Neuronal stem cell (in vitro differentiated cells): ENCODE data around the gene KLB.

Experiments used
- DNase-seq: peaks from one replicate; pipeline ENCODE4 v3.0.0-alpha.2; 2013; ENCODE audit warnings: low spot score
- H2AFZ ChIP-seq: one replicate; pipeline ENCODE4 v1.6.1; 2013; ENCODE audit warnings: mild to moderate bottlenecking, low read length, inconsistent platforms
- H2AK5ac ChIP-seq: 2 replicates; pipeline ENCODE4 v1.6.1; 2013; ENCODE audit warnings: low read depth, mild to moderate bottlenecking, inconsistent platforms, low read length, moderate library complexity, mixed read lengths
- H2BK120ac ChIP-seq: 2 replicates; pipeline ENCODE4 v1.6.1; 2013; ENCODE audit warnings: low read depth, mild to moderate bottlenecking, inconsistent platforms, low read length, moderate library complexity, mixed read lengths
- H2BK12ac ChIP-seq: one replicate; pipeline ENCODE4 v1.6.1; 2013; ENCODE audit warnings: low read length, inconsistent platforms
- H2BK15ac ChIP-seq: 2 replicates; pipeline ENCODE4 v1.6.1; 2013; ENCODE audit warnings: mild to moderate bottlenecking, low read length, inconsistent platforms, mixed read lengths
- H2BK5ac ChIP-seq: one replicate; pipeline ENCODE4 v1.6.1; 2013; ENCODE audit warnings: inconsistent platforms, mild to moderate bottlenecking, low read length, moderate library complexity
- H3K14ac ChIP-seq: one replicate; pipeline ENCODE4 v1.6.1; 2013; ENCODE audit warnings: low read length, inconsistent platforms
- H3K18ac ChIP-seq: 2 replicates; pipeline ENCODE4 v1.6.1; 2013; ENCODE audit warnings: low read length, inconsistent platforms
- H3K23ac ChIP-seq: 2 replicates; pipeline ENCODE4 v1.6.1; 2013; ENCODE audit warnings: low read depth, mild to moderate bottlenecking, mixed read lengths, low read length, inconsistent platforms; ENCODE audit not compliant: poor library complexity
- H3K27ac ChIP-seq: replicated peaks from 3 replicates; pipeline ENCODE4 v1.5.1; 2013; ENCODE audit warnings: low read length, inconsistent platforms
- H3K27me3 ChIP-seq, 3 experiments: 2 replicates each; pipeline ENCODE4 v1.6.1; 2013; ENCODE audit warnings: low read length in 3 of 3, mild to moderate bottlenecking in 2 of 3, inconsistent platforms in 1 of 3, low read depth in 1 of 3, mixed read lengths in 1 of 3, moderate library complexity in 1 of 3; ENCODE audit not compliant: control insufficient read depth in 3 of 3, insufficient read depth in 3 of 3
- H3K36me3 ChIP-seq, 2 donors: replicated peaks in 1 of 2; 2 replicates each; pipeline ENCODE4 v1.6.1; 2013; ENCODE audit warnings: low read length in 2 of 2; ENCODE audit not compliant: control insufficient read depth in 2 of 2, insufficient read depth in 2 of 2
- H3K4ac ChIP-seq: 2 replicates; pipeline ENCODE4 v1.6.1; 2013; ENCODE audit warnings: inconsistent platforms, mild to moderate bottlenecking, low read length, moderate library complexity
- H3K4me1 ChIP-seq, 2 donors: 1 replicate in 1 of 2; 2 replicates in 1 of 2; pipeline ENCODE4 v1.6.1; 2013; ENCODE audit warnings: low read length in 2 of 2, low read depth in 1 of 2; ENCODE audit not compliant: control insufficient read depth in 2 of 2, insufficient read depth in 1 of 2
- H3K4me2 ChIP-seq: one replicate; pipeline ENCODE4 v1.6.1; 2013; ENCODE audit warnings: mild to moderate bottlenecking, low read length, inconsistent platforms; ENCODE audit not compliant: insufficient read depth, poor library complexity, severe bottlenecking
- H3K4me3 ChIP-seq, 2 donors: 2 replicates each; pipeline ENCODE4 v1.5.1; 2013; ENCODE audit warnings: low read length in 2 of 2, mild to moderate bottlenecking in 2 of 2, inconsistent platforms in 1 of 2, moderate library complexity in 1 of 2
- H3K79me1 ChIP-seq: one replicate; pipeline ENCODE4 v1.6.1; 2013; ENCODE audit warnings: low read depth, mild to moderate bottlenecking, inconsistent platforms, low read length, moderate library complexity
- H3K9ac ChIP-seq: one replicate; pipeline ENCODE4 v1.6.1; 2013; ENCODE audit warnings: mild to moderate bottlenecking, low read depth, low read length, inconsistent platforms; ENCODE audit not compliant: poor library complexity
- H3K9me3 ChIP-seq, 2 donors: replicated peaks in 1 of 2; 2 replicates each; pipeline versions ENCODE3 to v1.6.1; 2013; ENCODE audit warnings: low read length in 2 of 2, mild to moderate bottlenecking in 2 of 2, inconsistent platforms in 1 of 2, low read depth in 1 of 2, mixed read lengths in 1 of 2, moderate library complexity in 1 of 2; ENCODE audit not compliant: control insufficient read depth in 2 of 2, insufficient read depth in 1 of 2
- H4K8ac ChIP-seq: one replicate; pipeline ENCODE4 v1.6.1; 2013; ENCODE audit warnings: low read depth, mild to moderate bottlenecking, inconsistent platforms, low read length, moderate library complexity
- H4K91ac ChIP-seq: one replicate; pipeline ENCODE4 v1.6.1; 2013; ENCODE audit warnings: low read length, low read depth, mild to moderate bottlenecking, inconsistent platforms; ENCODE audit not compliant: poor library complexity
- WGBS, 2 donors: extraction: QIAGEN DNeasy Blood & Tissue Kit; methylation state at CpG; one replicate each; pipeline ENCODE4 v1.1.7; 2013; ENCODE audit warnings: missing lambda C conversion rate in 2 of 2, mixed read lengths in 1 of 2; ENCODE audit not compliant: insufficient read length in 2 of 2, insufficient replicate concordance in 1 of 2; ENCODE audit errors: extremely low coverage in 2 of 2; 5-methylcytosine and 5-hydroxymethylcytosine counted together

Gene KLB

GRCh38 chr4:39363773-39364393, 42.8 kb upstream of the KLB start:
- Histone ChIP-seq H3K23ac (no peak overlapping the region), H2BK12ac (no peak overlapping the region), H3K36me3 (peaks cover 0 to 11% of the 10 kb centered on the region in 2 donors), H3K27ac (no peak overlapping the region), H3K4me3 (no peak overlapping the region), H3K14ac (no peak overlapping the region), H2BK120ac (no peak overlapping the region), H2BK15ac (no peak overlapping the region), H2AFZ (no peak overlapping the region), H3K9me3 (no peaks in the 10 kb centered on the region), H3K27me3 (no peaks in the 10 kb centered on the region), H4K91ac (no peak overlapping the region), H3K79me1 (peaks cover 4% of the 10 kb centered on the region), H2BK5ac (no peak overlapping the region), H3K4me1 (no peaks in the 10 kb centered on the region), H2AK5ac (no peak overlapping the region), H3K18ac (no peak overlapping the region), H3K4ac (no peak overlapping the region), H4K8ac (no peak overlapping the region), H3K9ac (no peak overlapping the region), H3K4me2 (no peak overlapping the region)
- no CpG with 5 or more reads among the region's 4 CpGs for WGBS, 2 donors
- no peak for DNase-seq

GRCh38 chr4:39365360-39365759, 41.4 kb upstream of the KLB start:
- no peak overlapping the region for H3K23ac ChIP-seq
- H3K4me1 ChIP-seq: no peaks in the 10 kb centered on the region
- H3K14ac ChIP-seq: no peak overlapping the region
- no peaks in the 10 kb centered on the region for H3K27me3 ChIP-seq
- H2BK15ac ChIP-seq: no peak overlapping the region
- H3K36me3 ChIP-seq: peaks cover 0 to 8% of the 10 kb centered on the region in 2 donors
- peaks cover 4% of the 10 kb centered on the region for H3K79me1 ChIP-seq
- H3K4ac ChIP-seq: no peak overlapping the region
- WGBS, 2 donors: no CpG with 5 or more reads among the region's 7 CpGs
- peak overlapping the region; percentile 99 for H2AFZ ChIP-seq
- H2BK120ac ChIP-seq: no peak overlapping the region
- H3K27ac ChIP-seq: no peak overlapping the region
- H3K9me3 ChIP-seq: no peaks in the 10 kb centered on the region
- H3K4me2 ChIP-seq: peak overlapping the region; percentile 75
- H3K18ac ChIP-seq: no peak overlapping the region
- H2AK5ac ChIP-seq: no peak overlapping the region
- no peak for DNase-seq
- H3K4me3 ChIP-seq: peak overlapping the region; percentile 93 to 95
- no peak overlapping the region for H2BK5ac ChIP-seq
- no peak overlapping the region for H4K91ac ChIP-seq
- no peak overlapping the region for H2BK12ac ChIP-seq
- H4K8ac ChIP-seq: no peak overlapping the region
- H3K9ac ChIP-seq: no peak overlapping the region

- peaks cover 4% of the 10 kb centered on the region for H3K79me1 ChIP-seq
- peak within 1 kb of the TSS; percentile 81 for H2BK120ac ChIP-seq
- H3K23ac ChIP-seq: peak within 1 kb of the TSS; percentile 8
- peak within 1 kb of the TSS; percentile 97 for H2BK15ac ChIP-seq
- no peaks in the 10 kb centered on the region for H3K9me3 ChIP-seq
- peak within 1 kb of the TSS; percentile 93 for H3K9ac ChIP-seq
- no peaks in the 10 kb centered on the region for H3K4me1 ChIP-seq
- H3K14ac ChIP-seq: peak within 1 kb of the TSS; percentile 91
- peak within 1 kb of the TSS; percentile 93 to 95 for H3K4me3 ChIP-seq
- WGBS, 2 donors: no CpG with 5 or more reads among the region's 60 CpGs
- peak within 1 kb of the TSS; percentile 96 for H3K18ac ChIP-seq
- H4K91ac ChIP-seq: no peak within 1 kb of the TSS
- H3K27me3 ChIP-seq: no peaks in the 10 kb centered on the region
- peak within 1 kb of the TSS; percentile 75 for H3K4me2 ChIP-seq
- H3K36me3 ChIP-seq: peaks cover 0 to 5% of the 10 kb centered on the region in 2 donors
- H3K4ac ChIP-seq: no peak within 1 kb of the TSS
- peak within 1 kb of the TSS; percentile 46 for H2BK5ac ChIP-seq
- peak within 1 kb of the TSS; percentile 70 for H3K27ac ChIP-seq
- H2AK5ac ChIP-seq: no peak within 1 kb of the TSS
- peak within 1 kb of the TSS; percentile 99 for H2AFZ ChIP-seq
- peak; percentile 89 for DNase-seq
- no peak within 1 kb of the TSS for H4K8ac ChIP-seq
- no peak within 1 kb of the TSS for H2BK12ac ChIP-seq
Measured at GRCh38 chr4:39365830-39366771, 40.6 kb upstream of the KLB start, which contains the start of gene RFC1. TSS of gene RFC1 (minus strand) at chr4:39366362. CDS start at chr4:39366241, 121 bp downstream.

- H3K9me3 ChIP-seq: no peaks in the 10 kb centered on the region
- H3K9ac ChIP-seq: no peak overlapping the region
- no peak overlapping the region for H2BK120ac ChIP-seq
- no peaks in the 10 kb centered on the region for H3K4me1 ChIP-seq
- H4K91ac ChIP-seq: no peak overlapping the region
- H3K18ac ChIP-seq: no peak overlapping the region
- no peaks in the 10 kb centered on the region for H3K36me3 ChIP-seq
- H3K4me2 ChIP-seq: no peak overlapping the region
- H2BK5ac ChIP-seq: no peak overlapping the region
- H4K8ac ChIP-seq: no peak overlapping the region
- no peaks in the 10 kb centered on the region for H3K27me3 ChIP-seq
- no peak overlapping the region for H3K4me3 ChIP-seq
- no peak overlapping the region for H3K23ac ChIP-seq
- no peak overlapping the region for H3K14ac ChIP-seq
- peak overlapping the region; percentile 99 for H2AFZ ChIP-seq
- H3K27ac ChIP-seq: no peak overlapping the region
- no peak for DNase-seq
- no CpG with 5 or more reads among the region's 6 CpGs for WGBS, 2 donors
- no peak overlapping the region for H2BK12ac ChIP-seq
- H2AK5ac ChIP-seq: no peak overlapping the region
- H3K79me1 ChIP-seq: peaks cover 4% of the 10 kb centered on the region
- H3K4ac ChIP-seq: no peak overlapping the region
- H2BK15ac ChIP-seq: no peak overlapping the region
Measured at GRCh38 chr4:39367166-39367565, 39.6 kb upstream of the KLB start.
